HG03025 (cell line): ENCODE results near the gene SLFN11.
"Not testable (repeated sequence)": the region's sequence is repeated elsewhere in the genome, so short reads cannot be mapped to it uniquely, and the experiment has no call there.

ENCODE experiments used
- ATAC-seq: cut with Tn5 transposase; IDR thresholded peaks from one replicate; pipeline ENCODE4 v1.9.1; 2021; ENCODE audit warnings: mild to moderate bottlenecking, moderate library complexity; ENCODE audit not compliant: unreplicated experiment, low FRiP score

SLFN11 gene

GRCh38 chr17:35373534-35373983 lies at the start of gene SLFN11:
Gene SLFN11 (minus strand): TSS chr17:35373621. CDS start chr17:35363807, 9,814 bp downstream.
- no peak for ATAC-seq

- ATAC-seq, result not testable (repeated sequence)
These were observed 47.6 kb upstream of the SLFN11 start for GRCh38 chr17:35421069-35421468.

- no peak for ATAC-seq
These were observed 43.2 kb upstream of the SLFN11 start for GRCh38 chr17:35416659-35417058.

- not testable (repeated sequence) for ATAC-seq
These were observed 41.3 kb upstream of the SLFN11 start for GRCh38 chr17:35414707-35415106.

GRCh38 chr17:35414247-35414646 lies 40.8 kb upstream of the SLFN11 start:
- ATAC-seq, result no peak

- ATAC-seq, result no peak
These were observed 34.1 kb upstream of the SLFN11 start for GRCh38 chr17:35407531-35407930.

GRCh38 chr17:35406568-35406967 lies 33.1 kb upstream of the SLFN11 start:
- no peak for ATAC-seq

- ATAC-seq, result no peak
These were observed 30.9 kb upstream of the SLFN11 start for GRCh38 chr17:35404360-35404759.

- not testable (repeated sequence) for ATAC-seq
These were observed 20.4 kb upstream of the SLFN11 start for GRCh38 chr17:35393783-35394182.

- ATAC-seq, result no peak
These were observed 17.2 kb upstream of the SLFN11 start for GRCh38 chr17:35390663-35391062.

GRCh38 chr17:35390156-35390555 lies 16.7 kb upstream of the SLFN11 start:
- no peak for ATAC-seq

- ATAC-seq, result no peak
These were observed 14.1 kb upstream of the SLFN11 start for GRCh38 chr17:35387496-35387895.

- ATAC-seq, result no peak
These were observed 4.3 kb upstream of the SLFN11 start for GRCh38 chr17:35377706-35378105.

GRCh38 chr17:35377068-35377467 lies 3.6 kb upstream of the SLFN11 start:
- no peak for ATAC-seq

GRCh38 chr17:35376245-35376644 lies 2.8 kb upstream of the SLFN11 start:
- no peak for ATAC-seq

GRCh38 chr17:35374766-35375344 lies 1.4 kb upstream of the SLFN11 start:
- no peak for ATAC-seq

- no peak for ATAC-seq
These were observed 754 bp upstream of the SLFN11 start for GRCh38 chr17:35373984-35374765.

- ATAC-seq, result no peak
These were observed 431 bp downstream of the SLFN11 start for GRCh38 chr17:35372846-35373533.

- ATAC-seq, result no peak
These were observed 1.5 kb downstream of the SLFN11 start for GRCh38 chr17:35371934-35372333.

GRCh38 chr17:35368081-35368830 lies 5.2 kb downstream of the SLFN11 start:
- no peak for ATAC-seq

GRCh38 chr17:35361027-35361426 lies 12.4 kb downstream of the SLFN11 start:
- no peak for ATAC-seq
